Mammary epithelial cell (primary cell): ENCODE measurements around the gene ZNF473.

ENCODE experiments used
- EZH2 ChIP-seq: IDR thresholded peaks from 2 replicates; pipeline ENCODE4 v1.6.1; 2012; ENCODE audit warnings: low read length, inconsistent platforms, borderline replicate concordance
- TF ChIP-seq, protein P1 (sequence below), 2 donors: IDR thresholded peaks in 1 of 2; conservative IDR thresholded peaks in 1 of 2; 2 replicates each; pipeline ENCODE4 v1.5.1; 2011 to 2012; ENCODE audit warnings: inconsistent platforms in 2 of 2, low read length in 2 of 2, mild to moderate bottlenecking in 2 of 2, control low read depth in 1 of 2, low read depth in 1 of 2; ENCODE audit not compliant: insufficient read depth in 1 of 2; ENCODE audit errors: extremely low read depth in 1 of 2

DNA sequence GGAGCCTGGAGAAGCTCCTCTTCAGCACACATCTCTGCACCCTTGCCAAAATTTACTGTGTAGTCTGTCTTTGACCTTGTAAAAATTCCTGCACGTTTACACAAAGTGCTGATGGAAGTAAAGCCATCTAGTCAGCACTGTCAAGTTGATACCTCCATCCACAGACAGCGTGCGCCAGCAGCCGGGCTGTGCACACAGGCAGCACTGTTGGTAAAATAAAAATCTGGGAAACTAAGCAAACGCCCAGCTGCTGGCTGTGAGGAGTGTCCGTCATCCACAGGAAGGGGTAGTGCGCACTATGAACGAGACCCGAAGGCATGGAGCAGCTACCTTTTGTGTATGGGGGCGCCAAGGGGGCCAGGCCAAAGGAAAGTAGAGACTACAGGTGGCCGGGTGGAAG is 47.5 kb upstream of the ZNF473 start:
- TF ChIP-seq, protein P1, sequence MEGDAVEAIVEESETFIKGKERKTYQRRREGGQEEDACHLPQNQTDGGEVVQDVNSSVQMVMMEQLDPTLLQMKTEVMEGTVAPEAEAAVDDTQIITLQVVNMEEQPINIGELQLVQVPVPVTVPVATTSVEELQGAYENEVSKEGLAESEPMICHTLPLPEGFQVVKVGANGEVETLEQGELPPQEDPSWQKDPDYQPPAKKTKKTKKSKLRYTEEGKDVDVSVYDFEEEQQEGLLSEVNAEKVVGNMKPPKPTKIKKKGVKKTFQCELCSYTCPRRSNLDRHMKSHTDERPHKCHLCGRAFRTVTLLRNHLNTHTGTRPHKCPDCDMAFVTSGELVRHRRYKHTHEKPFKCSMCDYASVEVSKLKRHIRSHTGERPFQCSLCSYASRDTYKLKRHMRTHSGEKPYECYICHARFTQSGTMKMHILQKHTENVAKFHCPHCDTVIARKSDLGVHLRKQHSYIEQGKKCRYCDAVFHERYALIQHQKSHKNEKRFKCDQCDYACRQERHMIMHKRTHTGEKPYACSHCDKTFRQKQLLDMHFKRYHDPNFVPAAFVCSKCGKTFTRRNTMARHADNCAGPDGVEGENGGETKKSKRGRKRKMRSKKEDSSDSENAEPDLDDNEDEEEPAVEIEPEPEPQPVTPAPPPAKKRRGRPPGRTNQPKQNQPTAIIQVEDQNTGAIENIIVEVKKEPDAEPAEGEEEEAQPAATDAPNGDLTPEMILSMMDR (conservative IDR thresholded peaks at IDR 0.05 in 1 of 2, IDR thresholded peaks at IDR 0.05 in 1 of 2; ENCODE audit: extremely low read depth in 1 of 2, insufficient read depth in 1 of 2, low read depth in 1 of 2, low read length in 2 of 2) = no peak
- no peak for TF ChIP-seq EZH2
